ENCODE data around the gene SSRP1. TPM values are rescaled to one million over a fixed set of nuclear protein-coding genes. Genes with fewer than 3 reads are reported as not detected.

Gene SSRP1
- total and polyA plus RNA-seq, 9 of the 15 experiments (the other 6 are each of a cell fraction or from before 2014, with no cell fraction given), result 91.1 to 416 (median 245) TPM

- TF ChIP-seq HNRNPLL (IDR thresholded peaks at IDR 0.05; ENCODE audit: low read depth, low read length, poor library complexity, severe bottlenecking) (peak; percentile 79), E4F1 (CRISPR knock-in tag; IDR thresholded peaks at IDR 0.05; ENCODE audit: borderline replicate concordance) (no peak), CHAMP1 (IDR thresholded peaks at IDR 0.05) (no peak), PRDM10 (IDR thresholded peaks at IDR 0.05; ENCODE audit: partially characterized antibody) (peak; percentile 7), HOXB6 (CRISPR knock-in tag; IDR thresholded peaks at IDR 0.05; ENCODE audit: borderline replicate concordance) (0 out of 2 replicates have a peak, but pooled peaks have one; percentile 54), MTA3 (IDR thresholded peaks at IDR 0.05; ENCODE audit: borderline replicate concordance) (peak; percentile 74; the same call in 1 of the 2 replicates), ZNF12 (CRISPR knock-in tag; IDR thresholded peaks at IDR 0.05) (no peak), HDAC3 (IDR thresholded peaks at IDR 0.05; ENCODE audit: borderline replicate concordance, partially characterized antibody) (peak; percentile 9), PHF20 (IDR thresholded peaks at IDR 0.05; ENCODE audit: partially characterized antibody) (peak; percentile 30), EGR1 (conservative IDR thresholded peaks at IDR 0.05) (no peak; the same call in 1 of the 2 replicates), KLF6 (CRISPR knock-in tag; IDR thresholded peaks at IDR 0.05; ENCODE audit: borderline replicate concordance) (no peak), CREB3 (tag; conservative IDR thresholded peaks at IDR 0.05; ENCODE audit: low read depth) (no peak), TAL1 (IDR thresholded peaks at IDR 0.05) (no peak), HINFP (tag; conservative IDR thresholded peaks at IDR 0.05; ENCODE audit: low read depth) (no peak), TAF9B (IDR thresholded peaks at IDR 0.05; ENCODE audit: partially characterized antibody) (no peak)
Observed at GRCh38 chr11:57324886-57325734, 10.6 kb downstream of the SSRP1 start, which contains the start of gene TNKS1BP1 (continued).

Measured in K562 (cell line).